Testis (tissue), 3 donors: ENCODE measurements around the gene DIS3L2. TPM values are rescaled to one million over a fixed set of nuclear protein-coding genes. Genes with fewer than 3 reads are reported as not detected.

Source experiments
- DNase-seq: peaks from one replicate; pipeline ENCODE4 v3.0.0-alpha.2; 2019
- H3K27ac ChIP-seq, 2 donors: fragments of 200-600 bp; sonication (generic); one replicate each; pipeline ENCODE4 v1.5.1; 2019
- H3K27me3 ChIP-seq: fragments of 200-600 bp; sonication (generic); one replicate; pipeline ENCODE4 v1.5.1; 2019
- H3K36me3 ChIP-seq: fragments of 200-600 bp; sonication (generic); one replicate; pipeline ENCODE4 v1.5.1; 2017; ENCODE audit warnings: low read depth; ENCODE audit errors: missing control alignments
- H3K4me1 ChIP-seq: fragments of 200-600 bp; sonication (generic); one replicate; pipeline ENCODE4 v1.5.1; 2019
- H3K4me3 ChIP-seq, 2 donors: fragments of 200-600 bp; sonication (generic); one replicate each; pipeline ENCODE4 v1.5.1; 2017 to 2019
- H3K9me3 ChIP-seq: fragments of 200-600 bp; sonication (generic); one replicate; pipeline ENCODE4 v1.5.1; 2017
- POLR2A ChIP-seq: fragments of 450-650 bp; IDR thresholded peaks from one replicate; pipeline ENCODE4 v1.6.1; 2017; ENCODE audit warnings: antibody characterized with exemption, mild to moderate bottlenecking, moderate library complexity
- WGBS, 2 donors: methylation state at CpG; one replicate each; pipeline ENCODE4 v1.1.5; 2018; 5-methylcytosine and 5-hydroxymethylcytosine counted together
- intact Hi-C: fragments of 100-400 bp; cut with DNase I; formaldehyde crosslinking; loops from one replicate; pipeline ENCODE4 v1.15.1; 2023; ENCODE audit warnings: low total_unique reads
- polyA plus RNA-seq: library from polyadenylated mRNA; stranded (reverse); fragments of 350-450 nt; fragmentation: Illumina TruSeq; extraction: RNeasy Lipid Tissue Mini Kit (QIAGEN cat#74804); gene quantifications from one replicate; pipeline ENCODE4 v1.2.3, GENCODE V29; 2014; ENCODE audit warnings: low read depth, low replicate concordance; ENCODE audit not compliant: insufficient read depth
- total RNA-seq, 2 donors: library from RNA; depleted of rRNA; stranded (reverse); fragments of >200 nt; gene quantifications; one replicate each; pipeline ENCODE4 v1.2.3, GENCODE V29; 2016
- TF ChIP-seq, protein P1 (sequence below), 3 experiments: fragments of 450-650 bp in 2 of 3; fragments of 200-600 bp in 1 of 3; sonication (generic) in 1 of 3; IDR thresholded peaks; one replicate each; pipeline ENCODE4 v1.5.1; 2016 to 2019; ENCODE audit warnings: antibody characterized with exemption in 3 of 3, mild to moderate bottlenecking in 2 of 3, moderate library complexity in 1 of 3

DIS3L2 gene
- total and polyA plus RNA-seq, 3 donors from 2014 or later = 32.5 to 80.7 (median 70.4) TPM

DNA sequence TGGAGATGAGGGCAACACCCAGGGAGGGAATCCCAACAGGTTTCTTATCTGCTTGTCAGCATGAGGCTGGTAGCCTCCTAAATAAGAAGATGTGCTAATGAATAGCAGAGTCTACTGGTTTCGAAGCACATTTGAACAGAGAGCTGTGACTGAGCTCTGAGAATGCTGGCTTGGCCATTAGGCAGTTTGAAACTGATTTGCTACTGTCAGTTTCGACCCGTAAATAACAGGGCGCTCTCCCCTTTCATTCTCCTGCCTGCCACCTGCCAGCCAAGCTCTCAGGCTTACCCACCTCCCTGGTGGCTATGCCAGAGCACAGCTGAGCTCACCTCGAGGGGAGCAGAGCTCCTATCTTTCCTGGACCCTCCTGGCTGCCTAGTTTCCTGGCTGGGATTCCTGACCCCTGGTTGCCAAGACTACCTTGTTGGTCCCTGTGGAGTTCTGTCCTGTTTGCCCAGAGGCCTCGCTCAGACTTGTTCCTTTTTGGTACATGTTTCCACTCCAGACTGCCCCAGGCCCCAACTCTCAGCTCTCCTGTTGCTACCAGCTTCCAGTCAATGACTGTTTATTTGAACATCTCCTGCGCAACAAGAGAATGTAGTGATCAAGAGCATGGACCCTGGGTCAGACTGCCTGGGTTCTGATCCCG, 314.7 kb downstream of the DIS3L2 start:
- intact Hi-C loops = no loop called here
- Histone ChIP-seq H3K27me3 (no peaks in the 10 kb centered on the region), H3K4me3 (no peak overlapping the region), H3K27ac (no peak overlapping the region), H3K4me1 (no peaks in the 10 kb centered on the region), H3K36me3 (no peaks in the 10 kb centered on the region), H3K9me3 (no peaks in the 10 kb centered on the region)
- TF ChIP-seq, protein P1, sequence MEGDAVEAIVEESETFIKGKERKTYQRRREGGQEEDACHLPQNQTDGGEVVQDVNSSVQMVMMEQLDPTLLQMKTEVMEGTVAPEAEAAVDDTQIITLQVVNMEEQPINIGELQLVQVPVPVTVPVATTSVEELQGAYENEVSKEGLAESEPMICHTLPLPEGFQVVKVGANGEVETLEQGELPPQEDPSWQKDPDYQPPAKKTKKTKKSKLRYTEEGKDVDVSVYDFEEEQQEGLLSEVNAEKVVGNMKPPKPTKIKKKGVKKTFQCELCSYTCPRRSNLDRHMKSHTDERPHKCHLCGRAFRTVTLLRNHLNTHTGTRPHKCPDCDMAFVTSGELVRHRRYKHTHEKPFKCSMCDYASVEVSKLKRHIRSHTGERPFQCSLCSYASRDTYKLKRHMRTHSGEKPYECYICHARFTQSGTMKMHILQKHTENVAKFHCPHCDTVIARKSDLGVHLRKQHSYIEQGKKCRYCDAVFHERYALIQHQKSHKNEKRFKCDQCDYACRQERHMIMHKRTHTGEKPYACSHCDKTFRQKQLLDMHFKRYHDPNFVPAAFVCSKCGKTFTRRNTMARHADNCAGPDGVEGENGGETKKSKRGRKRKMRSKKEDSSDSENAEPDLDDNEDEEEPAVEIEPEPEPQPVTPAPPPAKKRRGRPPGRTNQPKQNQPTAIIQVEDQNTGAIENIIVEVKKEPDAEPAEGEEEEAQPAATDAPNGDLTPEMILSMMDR (IDR thresholded peaks at IDR 0.05) = no peak
- no peak for TF ChIP-seq POLR2A
- DNase-seq = no peak
- 76 to 82% methylated on average over 8 of the region's 8 CpGs for WGBS, 2 donors

DNA sequence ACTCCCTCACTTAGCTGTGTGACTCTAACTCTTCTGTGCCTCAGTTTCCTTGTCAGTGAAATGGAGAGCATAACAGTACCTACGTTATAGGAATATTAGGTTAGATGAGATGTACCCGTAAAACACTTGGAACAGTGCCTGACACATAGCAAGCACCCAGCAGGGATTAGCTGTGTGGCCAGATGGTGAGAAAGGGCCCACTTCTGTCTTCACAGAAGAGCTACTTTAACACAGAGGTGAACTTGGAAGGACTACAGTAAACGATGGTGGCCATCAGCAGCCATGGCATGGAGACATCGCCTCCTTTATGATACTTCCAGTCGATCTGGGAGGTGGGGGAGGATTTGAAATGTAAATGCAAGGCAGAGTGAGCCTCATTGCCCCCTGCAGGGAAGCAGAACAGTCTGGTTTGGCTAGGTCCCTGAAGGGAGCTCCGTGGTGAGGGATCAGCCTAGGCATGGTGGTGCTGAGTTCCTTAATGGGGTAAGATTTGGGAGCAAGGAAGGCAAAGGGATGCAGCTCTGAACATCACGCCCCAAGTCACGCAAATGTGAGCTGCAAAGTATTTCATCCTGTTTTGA, 315.3 kb downstream of the DIS3L2 start:
- H3K36me3 ChIP-seq = no peaks in the 10 kb centered on the region
- no peaks in the 10 kb centered on the region for H3K27me3 ChIP-seq
- intact Hi-C loops = no loop called here
- no peak for DNase-seq
- H3K27ac ChIP-seq = no peak overlapping the region
- no peaks in the 10 kb centered on the region for H3K9me3 ChIP-seq
- no peaks in the 10 kb centered on the region for H3K4me1 ChIP-seq
- no peak overlapping the region for H3K4me3 ChIP-seq
- TF ChIP-seq, protein P1 (IDR thresholded peaks at IDR 0.05) = no peak
- TF ChIP-seq POLR2A = no peak
- 84 to 92% methylated on average over 8 of the region's 8 CpGs for WGBS, 2 donors

DNA sequence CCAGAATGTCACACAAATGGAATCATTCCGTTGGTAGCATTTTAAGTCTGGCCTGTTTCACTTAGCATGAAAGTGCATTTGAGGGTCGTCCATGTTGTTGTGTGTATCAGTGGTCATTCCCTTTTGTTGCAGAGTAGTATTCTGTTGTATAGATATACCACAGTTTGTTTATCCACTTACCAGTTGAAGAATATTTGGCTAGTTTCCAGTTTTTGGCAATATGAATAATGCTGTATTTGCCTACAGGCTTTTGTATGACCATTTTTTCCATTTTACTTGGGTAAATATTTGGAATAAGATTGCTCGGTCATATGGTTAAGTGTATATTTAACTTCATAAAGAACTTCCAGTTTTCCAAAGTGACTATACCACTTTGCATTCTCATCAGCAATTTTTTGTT, 317.0 kb downstream of the DIS3L2 start:
- Histone ChIP-seq H3K9me3 (no peaks in the 10 kb centered on the region), H3K36me3 (no peaks in the 10 kb centered on the region), H3K27me3 (no peaks in the 10 kb centered on the region), H3K4me3 (no peak overlapping the region), H3K27ac (no peak overlapping the region), H3K4me1 (no peaks in the 10 kb centered on the region)
- WGBS, 2 donors = 79 to 93% methylated on average over 3 of the region's 3 CpGs
- intact Hi-C loops = no loop called here
- TF ChIP-seq, protein P1 (IDR thresholded peaks at IDR 0.05) = no peak
- TF ChIP-seq POLR2A = no peak
- no peak for DNase-seq

DNA sequence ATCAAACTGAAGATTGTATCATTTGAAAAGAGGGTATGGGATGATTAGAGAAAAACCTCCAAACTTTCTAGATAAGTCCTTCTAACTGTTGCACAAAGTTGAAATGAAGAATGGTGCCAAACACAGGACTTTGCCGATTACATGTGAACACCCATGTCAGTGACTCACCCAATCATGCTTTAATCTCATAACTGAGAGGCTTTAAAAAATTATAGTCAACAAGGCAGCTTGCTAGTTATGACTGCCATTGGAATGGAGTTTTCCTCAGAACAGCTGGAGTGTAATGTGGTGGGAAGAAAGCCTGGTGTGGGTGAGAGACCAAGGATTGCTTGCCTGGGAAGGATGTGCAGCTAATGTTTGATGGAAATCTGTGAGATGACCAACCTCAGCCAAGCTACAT, 318.8 kb downstream of the DIS3L2 start:
- Histone ChIP-seq H3K36me3 (no peaks in the 10 kb centered on the region), H3K27me3 (no peaks in the 10 kb centered on the region), H3K9me3 (no peaks in the 10 kb centered on the region), H3K4me1 (peaks cover 2% of the 10 kb centered on the region), H3K4me3 (no peak overlapping the region), H3K27ac (no peak overlapping the region)
- TF ChIP-seq POLR2A = no peak
- TF ChIP-seq, protein P1 (IDR thresholded peaks at IDR 0.05) = no peak
- 88 to 94% methylated on average over 1 of the region's 1 CpG for WGBS, 2 donors
- no peak for DNase-seq
- intact Hi-C loops = no loop called here
